H1 (cell line): ENCODE measurements around the gene RABGGTA. TPM values are rescaled to one million over a fixed set of nuclear protein-coding genes. Genes with fewer than 3 reads are reported as not detected.

Source experiments
- CTCF ChIA-PET: fragments of 300-600 bp; sonication (Branson Sonifier 250); formaldehyde crosslinking; loops from one replicate; lab custom pipeline; 2021; ENCODE audit not compliant: partially characterized antibody; lab: Charles Lee
- POLR2A ChIA-PET: fragments of 300-600 bp; sonication (Branson Sonifier 250); formaldehyde crosslinking; loops from one replicate; lab custom pipeline; 2021; ENCODE audit warnings: inconsistent platforms; ENCODE audit not compliant: partially characterized antibody; lab: Charles Lee
- DNase-seq, 2 experiments: peaks; one replicate each; pipeline versions ENCODE4 v3.0.0 to v3.0.0-alpha.2; 2010 to 2022; ENCODE audit warnings: low spot score in 2 of 2, low read depth in 1 of 2, mixed read lengths in 1 of 2
- FAIRE-seq: peaks from 2 replicates; lab custom pipeline; 2011; peaks lifted over from hg19 to GRCh38; lab: Jason Lieb, UNC
- H2AFZ ChIP-seq: 2 replicates; pipeline ENCODE4 v1.8.1; 2012; ENCODE audit warnings: low read length, inconsistent platforms
- H2AK5ac ChIP-seq: 2 replicates; pipeline ENCODE4 v1.6.1; 2013; ENCODE audit warnings: low read depth, low read length
- H2BK120ac ChIP-seq: replicated peaks from 2 replicates; pipeline ENCODE3; 2013; ENCODE audit warnings: low read depth, low read length, inconsistent platforms
- H2BK12ac ChIP-seq: 2 replicates; pipeline ENCODE4 v1.6.1; 2013; ENCODE audit warnings: low read depth, low read length
- H2BK15ac ChIP-seq: 2 replicates; pipeline ENCODE4 v1.6.1; 2013; ENCODE audit warnings: low read length
- H2BK20ac ChIP-seq: 2 replicates; pipeline ENCODE4 v1.6.1; 2013; ENCODE audit warnings: low read length
- H2BK5ac ChIP-seq: 2 replicates; pipeline ENCODE4 v1.6.1; 2013; ENCODE audit warnings: low read depth, low read length
- H3K14ac ChIP-seq: 2 replicates; pipeline ENCODE4 v1.6.1; 2013; ENCODE audit warnings: inconsistent platforms; ENCODE audit not compliant: insufficient read length
- H3K18ac ChIP-seq: 2 replicates; pipeline ENCODE4 v1.6.1; 2013; ENCODE audit warnings: low read length; ENCODE audit errors: extremely low read depth
- H3K23ac ChIP-seq: 2 replicates; pipeline ENCODE4 v1.6.1; 2013; ENCODE audit warnings: inconsistent platforms; ENCODE audit not compliant: insufficient read length
- H3K23me2 ChIP-seq: 2 replicates; pipeline ENCODE4 v1.6.1; 2013; ENCODE audit warnings: low read depth, low read length
- H3K27ac ChIP-seq: 2 replicates; pipeline ENCODE4 v1.6.1; 2011; ENCODE audit warnings: low read depth, low read length, inconsistent platforms
- H3K27me3 ChIP-seq, 4 experiments: replicated peaks in 1 of 4; 1 replicate in 1 of 4; 2 replicates in 3 of 4; pipeline versions ENCODE4 v1.6.1 to v1.8.1; 2011 to 2013; ENCODE audit warnings: low read length in 3 of 4, mild to moderate bottlenecking in 3 of 4, inconsistent platforms in 2 of 4, mixed read lengths in 2 of 4, moderate library complexity in 1 of 4; ENCODE audit not compliant: control insufficient read depth in 3 of 4, insufficient read depth in 3 of 4; ENCODE audit errors: extremely low read depth in 1 of 4
- H3K36me3 ChIP-seq, 4 experiments: 2 replicates each; pipeline versions ENCODE4 v1.6.1 to v1.8.1; 2011 to 2013; ENCODE audit warnings: mild to moderate bottlenecking in 4 of 4, low read length in 3 of 4, moderate library complexity in 2 of 4, control low read depth in 1 of 4, inconsistent platforms in 1 of 4; ENCODE audit not compliant: insufficient read depth in 4 of 4, control insufficient read depth in 2 of 4
- H3K4ac ChIP-seq: replicated peaks from 2 replicates; pipeline ENCODE3; 2013; ENCODE audit warnings: low read length, low read depth, mixed read lengths, inconsistent platforms; ENCODE audit not compliant: insufficient read length
- H3K4me1 ChIP-seq, 4 experiments: replicated peaks in 1 of 4; 1 replicate in 1 of 4; 2 replicates in 3 of 4; pipeline versions ENCODE4 v1.6.1 to v1.8.1; 2011 to 2013; ENCODE audit warnings: low read length in 3 of 4, inconsistent platforms in 2 of 4, mixed read lengths in 1 of 4; ENCODE audit not compliant: insufficient read depth in 4 of 4, control insufficient read depth in 3 of 4
- H3K4me2 ChIP-seq, 2 experiments: 2 replicates each; pipeline versions ENCODE4 v1.6.1 to v1.8.1; 2011 to 2013; ENCODE audit warnings: low read depth in 2 of 2, low read length in 2 of 2, control low read depth in 1 of 2, inconsistent platforms in 1 of 2, mild to moderate bottlenecking in 1 of 2; ENCODE audit not compliant: insufficient read depth in 1 of 2
- H3K4me3 ChIP-seq, 4 experiments: fragments of 200-600, 300-600 bp in 1 of 4; sonication (generic), shearing (Covaris generic), sonication (Bioruptor Twin) in 1 of 4; 2 replicates each; pipeline versions ENCODE4 v1.5.1 to v1.8.1; 2011 to 2016; ENCODE audit warnings: low read length in 4 of 4, low read depth in 3 of 4, control low read depth in 2 of 4, inconsistent platforms in 2 of 4, mild to moderate bottlenecking in 2 of 4, mixed read lengths in 1 of 4, moderate library complexity in 1 of 4; ENCODE audit not compliant: insufficient read depth in 2 of 4; ENCODE audit errors: extremely low read depth in 1 of 4
- H3K56ac ChIP-seq: replicated peaks from 2 replicates; pipeline ENCODE3; 2013; ENCODE audit warnings: low read depth, mild to moderate bottlenecking, mixed read lengths, low read length, inconsistent platforms; ENCODE audit not compliant: insufficient read length
- H3K79me1 ChIP-seq: 2 replicates; pipeline ENCODE4 v1.6.1; 2013; ENCODE audit warnings: low read depth, low read length, control low read depth
- H3K79me2 ChIP-seq, 2 experiments: 2 replicates each; pipeline versions ENCODE4 v1.6.1 to v1.8.1; 2012 to 2013; ENCODE audit warnings: low read length in 2 of 2, mild to moderate bottlenecking in 2 of 2, inconsistent platforms in 1 of 2; ENCODE audit not compliant: insufficient read depth in 2 of 2, control insufficient read depth in 1 of 2
- H3K9ac ChIP-seq, 4 experiments: replicated peaks in 1 of 4; 1 replicate in 1 of 4; 2 replicates in 3 of 4; pipeline versions ENCODE4 v1.6.1 to v1.8.1; 2011 to 2013; ENCODE audit warnings: low read depth in 3 of 4, low read length in 3 of 4, control low read depth in 2 of 4, mild to moderate bottlenecking in 2 of 4, moderate library complexity in 2 of 4, inconsistent platforms in 1 of 4; ENCODE audit errors: extremely low read depth in 1 of 4
- H3K9me3 ChIP-seq, 2 experiments: 2 replicates each; pipeline versions ENCODE4 v1.6.1 to v1.8.1; 2012 to 2013; ENCODE audit warnings: mild to moderate bottlenecking in 2 of 2, moderate library complexity in 2 of 2, control low read depth in 1 of 2, inconsistent platforms in 1 of 2, low read depth in 1 of 2, low read length in 1 of 2, mixed read lengths in 1 of 2; ENCODE audit not compliant: insufficient read depth in 2 of 2
- H4K20me1 ChIP-seq, 2 experiments: replicated peaks in 1 of 2; 2 replicates each; pipeline versions ENCODE3 to v1.8.1; 2011 to 2013; ENCODE audit warnings: inconsistent platforms in 2 of 2, low read length in 2 of 2, mild to moderate bottlenecking in 1 of 2; ENCODE audit not compliant: insufficient read depth in 2 of 2, control insufficient read depth in 1 of 2
- H4K5ac ChIP-seq: 2 replicates; pipeline ENCODE4 v1.6.1; 2013; ENCODE audit warnings: low read length, low read depth, mixed read lengths, inconsistent platforms; ENCODE audit not compliant: insufficient read length
- H4K8ac ChIP-seq: 2 replicates; pipeline ENCODE4 v1.8.0; 2013; ENCODE audit warnings: mild to moderate bottlenecking, moderate library complexity, low read length, inconsistent platforms; ENCODE audit not compliant: insufficient read depth; ENCODE audit errors: extremely low read depth
- H4K91ac ChIP-seq: replicated peaks from 2 replicates; pipeline ENCODE3; 2013; ENCODE audit warnings: low read length, mixed read lengths, inconsistent platforms; ENCODE audit not compliant: insufficient read length
- BRCA1 ChIP-seq: IDR thresholded peaks from 2 replicates; pipeline ENCODE4 v1.6.1; 2012; ENCODE audit warnings: low read depth, low read length, improper control_type of control experiment
- CREB1 ChIP-seq: IDR thresholded peaks from 2 replicates; pipeline ENCODE4 v1.6.1; 2012; ENCODE audit warnings: inconsistent platforms
- EGR1 ChIP-seq: IDR thresholded peaks from 2 replicates; pipeline ENCODE4 v1.6.1; 2011; ENCODE audit warnings: low read depth, low read length, borderline replicate concordance
- SIN3A ChIP-seq, 2 experiments: IDR thresholded peaks in 1 of 2; conservative IDR thresholded peaks in 1 of 2; 2 replicates each; pipeline ENCODE4 v1.6.1; 2011 to 2012; ENCODE audit warnings: low read length in 2 of 2, improper control_type of control experiment in 1 of 2, low read depth in 1 of 2, mild to moderate bottlenecking in 1 of 2
- SP1 ChIP-seq: IDR thresholded peaks from 2 replicates; pipeline ENCODE4 v1.6.1; 2011; ENCODE audit warnings: low read depth, low read length
- SUZ12 ChIP-seq: fragments of 200-600 bp; sonication (generic); IDR thresholded peaks from 2 replicates; pipeline ENCODE4 v1.6.1; 2012; ENCODE audit warnings: mild to moderate bottlenecking, inconsistent platforms, low read length, moderate library complexity, mixed read lengths
- WGBS, 2 experiments: shearing (Covaris generic) in 1 of 2; methylation state at CpG; one replicate each; pipeline versions ENCODE4 v1.1.6 to v1.1.7; 2013 to 2015; ENCODE audit warnings: low lambda C conversion rate in 2 of 2, mixed read lengths in 2 of 2, inconsistent platforms in 1 of 2, low coverage in 1 of 2, missing lambda C conversion rate in 1 of 2; ENCODE audit not compliant: insufficient replicate concordance in 2 of 2, insufficient coverage in 1 of 2, insufficient read length in 1 of 2; ENCODE audit errors: extremely low coverage in 1 of 2, missing lambda C conversion rate in 1 of 2; 5-methylcytosine and 5-hydroxymethylcytosine counted together
- polyA plus RNA-seq, 7 experiments: library from polyadenylated mRNA; depleted of rRNA in 3 of 7; stranded (reverse) in 5 of 7; unstranded in 2 of 7; fragments of >200 nt in 5 of 7; fragments of 200-250 nt in 2 of 7; gene quantifications; 1 replicate in 5 of 7; 2 replicates in 1 of 7; 4 replicates in 1 of 7; pipeline versions ENCODE4 v1.2.1 to v1.2.3, GENCODE V29; 2011 to 2013; ENCODE audit warnings: missing spikeins in 2 of 7, mixed read lengths in 2 of 7
- total RNA-seq: library from RNA; stranded (reverse); fragmentation: NEBNext Ultra II Directional; extraction: Animal tissue kit (Norgen Biotek cat#: 25700); gene quantifications from 2 replicates; pipeline ENCODE4 v1.2.1, GENCODE V29; 2021

RABGGTA gene
- total and polyA plus RNA-seq, 2 of the 8 experiments (the other 6 are each of a cell fraction or from before 2014, with no cell fraction given) = 16.0 to 49.8 TPM

DNA sequence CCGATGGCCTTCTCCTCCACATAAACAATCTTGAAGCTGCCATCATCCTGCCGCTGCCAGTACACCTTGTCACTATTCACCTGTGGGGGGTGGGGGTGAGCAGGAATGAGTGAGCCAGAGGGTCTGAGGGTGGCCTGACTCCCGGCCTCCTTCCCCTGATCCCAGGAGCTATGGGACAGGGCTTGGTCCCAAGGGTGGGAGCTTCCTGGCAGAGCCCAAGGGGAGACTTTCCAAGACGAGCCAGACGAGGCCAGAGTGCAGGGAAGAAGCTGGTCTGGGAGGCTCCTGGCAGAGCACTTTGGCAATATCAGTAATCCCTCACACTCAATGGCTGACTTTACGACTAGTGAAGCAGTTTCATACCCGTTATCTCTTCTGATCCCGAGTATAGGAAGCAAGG is 16.0 kb downstream of the RABGGTA start:
- TF ChIP-seq EGR1 (no peak), SUZ12 (no peak), BRCA1 (no peak), CREB1 (no peak), SIN3A (conservative IDR thresholded peaks at IDR 0.05 in 1 of 2, IDR thresholded peaks at IDR 0.05 in 1 of 2; ENCODE audit: low read depth in 1 of 2, low read length in 2 of 2) (no peak), SP1 (no peak)
- DNase-seq = no peak
- ChIA-PET POLR2A (interaction anchor here (0.8 kb wide), 1 partner anchor 16 kb away, joined by 3 read pairs; the partner anchor contains the start of gene RABGGTA), CTCF (interaction anchor here (0.6 to 6.0 kb wide), 6 partner anchors 9 to 145 kb away, joined by 3 to 63 read pairs (median 3); partner anchors contain the start of genes CIDEB, DHRS1 and NOP9)
- Histone ChIP-seq H3K9me3 (no peaks in the 10 kb centered on the region), H3K14ac (no peak overlapping the region), H4K91ac (no peak overlapping the region), H3K56ac (no peak overlapping the region), H2AK5ac (no peak overlapping the region), H3K4ac (no peak overlapping the region), H3K27me3 (no peaks in the 10 kb centered on the region; a peak in 1 of 7 replicates), H3K79me2 (no peaks in the 10 kb centered on the region), H3K36me3 (no peaks in the 10 kb centered on the region), H4K8ac (no peak overlapping the region), H3K27ac (no peak overlapping the region), H3K23me2 (no peaks in the 10 kb centered on the region), H3K4me2 (no peak overlapping the region), H3K4me1 (no peaks in the 10 kb centered on the region; a peak in 1 of 7 replicates), H2BK120ac (no peak overlapping the region), H2BK15ac (no peak overlapping the region), H3K18ac (no peak overlapping the region), H3K9ac (no peak overlapping the region), H2AFZ (no peak overlapping the region), H4K20me1 (peaks cover 0 to 2% of the 10 kb centered on the region in 2 experiments), H3K4me3 (no peak overlapping the region), H2BK5ac (no peak overlapping the region), H3K23ac (no peak overlapping the region), H4K5ac (no peak overlapping the region), H3K79me1 (no peaks in the 10 kb centered on the region), H2BK20ac (no peak overlapping the region), H2BK12ac (no peak overlapping the region)
- 85% methylated on average over 8 of the region's 8 CpGs; no CpG with 5 or more reads in 1 of the 2 experiments for WGBS, 2 experiments
- no peak for FAIRE-seq
